Tibial nerve (tissue), 3 donors: Measurements from ENCODE around the gene CDH4.

Source experiments
- CTCF ChIP-seq, 5 experiments: fragments of 200-600 bp in 3 of 5; fragments of 450-650 bp in 2 of 5; sonication (generic) in 3 of 5; IDR thresholded peaks; one replicate each; pipeline ENCODE4 v1.5.1; 2016 to 2019; ENCODE audit warnings: antibody characterized with exemption in 5 of 5, mild to moderate bottlenecking in 3 of 5, moderate library complexity in 2 of 5
- POLR2A ChIP-seq, 2 donors: fragments of 450-650 bp; IDR thresholded peaks; one replicate each; pipeline ENCODE4 v1.6.1; 2017; ENCODE audit warnings: antibody characterized with exemption in 2 of 2, mild to moderate bottlenecking in 2 of 2, moderate library complexity in 2 of 2

- TF ChIP-seq CTCF (IDR thresholded peaks at IDR 0.05) (no peak), POLR2A (IDR thresholded peaks at IDR 0.05) (no peak)
These were observed 43.2 kb downstream of the CDH4 start for GRCh38 chr20:61295249-61295648.
